RPMI8226 (cell line): Measurements from ENCODE around the gene MGME1.

ENCODE experiments used
- DNase-seq: peaks from one replicate; pipeline ENCODE4 v3.0.0-alpha.2; 2015

The MGME1 gene

GRCh38 chr20:17968366-17969277 is at the start of gene MGME1, which contains the start of gene SNX5:
Gene MGME1, plus strand, starts transcription at chr20:17969018. Its CDS starts 842 bp downstream, at chr20:17969860.
Gene SNX5, minus strand, starts transcription at chr20:17968794. Its CDS starts 369 bp downstream, at chr20:17968425.
- peak; percentile 100 for DNase-seq

GRCh38 chr20:17919149-17919548 is 49.7 kb upstream of the MGME1 start:
- DNase-seq: no peak

- no peak for DNase-seq
These were observed 47.0 kb upstream of the MGME1 start for GRCh38 chr20:17921774-17922173.

- no peak for DNase-seq
These were observed 43.5 kb upstream of the MGME1 start for GRCh38 chr20:17925141-17925939.

GRCh38 chr20:17925940-17926300 is 42.9 kb upstream of the MGME1 start:
- DNase-seq: no peak

GRCh38 chr20:17928211-17928611 is 40.6 kb upstream of the MGME1 start:
- no peak for DNase-seq

- DNase-seq: no peak
These were observed 40.0 kb upstream of the MGME1 start for GRCh38 chr20:17928633-17929311.

GRCh38 chr20:17931513-17931912 is 37.3 kb upstream of the MGME1 start:
- DNase-seq: no peak

- DNase-seq: no peak
These were observed 36.4 kb upstream of the MGME1 start for GRCh38 chr20:17932396-17932795.

GRCh38 chr20:17933121-17933520 is 35.7 kb upstream of the MGME1 start:
- no peak for DNase-seq

- no peak for DNase-seq
These were observed 35.1 kb upstream of the MGME1 start for GRCh38 chr20:17933711-17934110.

- no peak for DNase-seq
These were observed 34.5 kb upstream of the MGME1 start for GRCh38 chr20:17934141-17934862.

GRCh38 chr20:17935186-17935585 is 33.6 kb upstream of the MGME1 start:
- no peak for DNase-seq

- no peak for DNase-seq
These were observed 33.1 kb upstream of the MGME1 start for GRCh38 chr20:17935761-17936160.

GRCh38 chr20:17936286-17936760 is 32.5 kb upstream of the MGME1 start:
- DNase-seq: no peak

- DNase-seq: no peak
These were observed 31.8 kb upstream of the MGME1 start for GRCh38 chr20:17936761-17937732.

GRCh38 chr20:17938871-17939619 is 29.8 kb upstream of the MGME1 start:
- DNase-seq: peak; percentile 75

- DNase-seq: peak; percentile 15
These were observed 29.1 kb upstream of the MGME1 start for GRCh38 chr20:17939622-17940223.

GRCh38 chr20:17940224-17940971 is 28.4 kb upstream of the MGME1 start:
- DNase-seq: no peak
